IPS DF 6.9 (cell line): ENCODE measurements around the gene ARHGEF3.

Experiments used
- DNase-seq: peaks from one replicate; pipeline ENCODE4 v3.0.0-alpha.2; 2013; ENCODE audit warnings: low read depth, low spot score
- H3K27ac ChIP-seq: one replicate; pipeline ENCODE4 v1.5.1; 2013; ENCODE audit warnings: low read length, control low read depth
- H3K27me3 ChIP-seq: 2 replicates; pipeline ENCODE4 v1.6.1; 2013; ENCODE audit warnings: mild to moderate bottlenecking, low read length; ENCODE audit not compliant: control insufficient read depth, insufficient read depth
- H3K36me3 ChIP-seq: 2 replicates; pipeline ENCODE4 v1.6.1; 2013; ENCODE audit warnings: low read length; ENCODE audit not compliant: control insufficient read depth, insufficient read depth
- H3K4me1 ChIP-seq: 2 replicates; pipeline ENCODE4 v1.6.1; 2013; ENCODE audit warnings: low read length; ENCODE audit not compliant: control insufficient read depth, insufficient read depth
- H3K4me3 ChIP-seq: 2 replicates; pipeline ENCODE4 v1.5.1; 2013; ENCODE audit warnings: mild to moderate bottlenecking, low read length
- H3K9me3 ChIP-seq: 2 replicates; pipeline ENCODE4 v1.6.1; 2013; ENCODE audit warnings: low read length, inconsistent platforms; ENCODE audit not compliant: control insufficient read depth, insufficient read depth
- WGBS: extraction: QIAGEN DNeasy Blood & Tissue Kit; methylation state at CpG from one replicate; pipeline ENCODE4 v1.1.7; 2013; ENCODE audit warnings: mixed read lengths, missing lambda C conversion rate; ENCODE audit not compliant: insufficient read length, insufficient coverage; 5-methylcytosine and 5-hydroxymethylcytosine counted together

The ARHGEF3 gene

DNA sequence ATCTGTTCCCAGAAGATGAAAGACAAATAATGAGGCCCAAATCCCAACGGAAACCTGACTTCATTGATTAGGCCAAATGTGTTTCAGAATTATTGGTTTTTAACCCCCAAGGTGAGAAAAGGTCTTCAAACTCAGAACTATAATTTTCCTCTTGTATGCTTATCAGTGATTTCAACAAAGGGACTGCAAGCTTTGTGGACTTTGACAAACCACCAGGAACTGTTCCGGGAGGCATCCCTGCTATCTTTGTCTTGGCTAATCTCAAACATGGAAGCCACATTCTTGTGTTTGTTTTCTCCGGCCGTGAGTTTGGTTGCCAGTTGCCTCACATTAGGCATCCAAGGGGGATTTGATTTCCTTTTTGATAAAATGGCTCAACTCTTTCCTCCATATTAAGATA lies 19.5 kb downstream of the ARHGEF3 start:
- no peak overlapping the region for H3K27ac ChIP-seq
- H3K36me3 ChIP-seq, result no peaks in the 10 kb centered on the region
- H3K4me1 ChIP-seq, result no peaks in the 10 kb centered on the region
- H3K4me3 ChIP-seq, result no peak overlapping the region
- no peaks in the 10 kb centered on the region for H3K27me3 ChIP-seq
- no peak for DNase-seq
- H3K9me3 ChIP-seq, result no peaks in the 10 kb centered on the region
- no CpG with 5 or more reads among the region's 4 CpGs for WGBS

DNA sequence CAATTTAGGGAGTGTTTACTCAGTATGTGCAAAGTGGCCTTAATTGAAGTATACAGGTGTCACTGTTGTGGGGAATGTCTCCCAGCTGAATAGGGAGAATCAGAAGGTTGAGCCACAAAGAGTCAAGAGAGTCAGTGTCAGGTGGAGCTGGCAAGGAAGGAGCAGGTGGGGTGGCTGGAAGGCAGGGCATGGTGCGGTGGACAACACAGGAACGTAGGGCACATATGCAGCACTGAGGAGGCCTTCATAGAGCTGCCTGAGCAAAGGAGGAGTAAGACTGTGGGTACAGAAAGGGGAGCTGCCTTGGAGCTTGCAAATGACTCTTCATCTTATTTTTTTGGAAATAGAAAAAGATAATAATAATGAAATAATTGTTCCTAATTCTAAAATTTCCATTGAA lies 20.0 kb downstream of the ARHGEF3 start:
- Histone ChIP-seq H3K9me3 (no peaks in the 10 kb centered on the region), H3K4me3 (no peak overlapping the region), H3K27ac (no peak overlapping the region), H3K36me3 (no peaks in the 10 kb centered on the region), H3K27me3 (no peaks in the 10 kb centered on the region), H3K4me1 (no peaks in the 10 kb centered on the region)
- DNase-seq, result no peak
- no CpG with 5 or more reads among the region's 2 CpGs for WGBS

DNA sequence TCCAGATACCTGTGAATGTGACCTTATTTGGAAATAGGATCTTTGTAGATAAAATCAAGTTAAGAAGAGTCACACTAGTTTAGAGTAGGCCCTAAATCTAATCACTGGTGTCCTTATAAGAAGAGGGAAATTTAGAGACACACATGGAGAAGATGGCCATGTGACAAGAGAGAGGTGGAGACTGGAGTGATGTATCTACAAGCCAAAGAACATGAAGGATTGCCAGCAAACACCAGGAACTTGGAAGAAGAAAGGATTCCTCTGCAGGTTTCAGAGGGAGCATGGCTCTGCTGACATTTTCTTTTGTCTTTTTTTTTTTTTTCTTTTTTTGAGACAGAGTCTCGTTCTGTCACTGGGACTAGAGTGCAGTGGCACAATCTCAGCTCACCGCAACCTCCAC lies 20.8 kb downstream of the ARHGEF3 start:
- H3K27ac ChIP-seq, result no peak overlapping the region
- no peaks in the 10 kb centered on the region for H3K27me3 ChIP-seq
- H3K9me3 ChIP-seq, result no peaks in the 10 kb centered on the region
- no peaks in the 10 kb centered on the region for H3K36me3 ChIP-seq
- no peaks in the 10 kb centered on the region for H3K4me1 ChIP-seq
- no peak overlapping the region for H3K4me3 ChIP-seq
- no CpG with 5 or more reads among the region's 2 CpGs for WGBS
- no peak for DNase-seq

DNA sequence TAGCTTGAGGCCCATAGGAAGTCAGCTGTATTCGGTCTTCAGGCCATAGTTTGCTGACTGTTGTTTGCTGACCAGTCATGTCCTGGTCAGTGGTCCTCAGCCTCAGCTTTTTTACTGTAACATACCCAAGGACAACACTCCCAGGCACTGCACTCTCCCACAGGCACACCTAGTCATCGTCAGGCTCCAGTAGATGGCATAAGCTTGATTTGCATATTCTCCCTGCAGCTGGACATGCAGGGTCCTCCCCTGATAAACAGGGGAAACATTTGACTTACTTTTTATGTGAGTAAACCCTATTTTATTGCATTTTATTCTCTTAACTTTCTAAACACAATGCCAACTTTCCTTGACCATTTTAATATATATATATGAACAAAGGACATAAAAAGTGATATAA lies 22.9 kb downstream of the ARHGEF3 start:
- Histone ChIP-seq H3K4me3 (no peak overlapping the region), H3K27ac (no peak overlapping the region), H3K4me1 (no peaks in the 10 kb centered on the region), H3K9me3 (no peaks in the 10 kb centered on the region), H3K36me3 (no peaks in the 10 kb centered on the region), H3K27me3 (no peaks in the 10 kb centered on the region)
- no CpG with 5 or more reads among the region's 2 CpGs for WGBS
- no peak for DNase-seq

- Histone ChIP-seq H3K9me3 (no peaks in the 10 kb centered on the region), H3K36me3 (no peaks in the 10 kb centered on the region), H3K4me3 (no peak overlapping the region), H3K27me3 (no peaks in the 10 kb centered on the region), H3K4me1 (no peaks in the 10 kb centered on the region), H3K27ac (no peak overlapping the region)
- no peak for DNase-seq
- no CpG with 5 or more reads among the region's 3 CpGs for WGBS
Measured at GRCh38 chr3:56776556-56776950, 25.2 kb downstream of the ARHGEF3 start.

DNA sequence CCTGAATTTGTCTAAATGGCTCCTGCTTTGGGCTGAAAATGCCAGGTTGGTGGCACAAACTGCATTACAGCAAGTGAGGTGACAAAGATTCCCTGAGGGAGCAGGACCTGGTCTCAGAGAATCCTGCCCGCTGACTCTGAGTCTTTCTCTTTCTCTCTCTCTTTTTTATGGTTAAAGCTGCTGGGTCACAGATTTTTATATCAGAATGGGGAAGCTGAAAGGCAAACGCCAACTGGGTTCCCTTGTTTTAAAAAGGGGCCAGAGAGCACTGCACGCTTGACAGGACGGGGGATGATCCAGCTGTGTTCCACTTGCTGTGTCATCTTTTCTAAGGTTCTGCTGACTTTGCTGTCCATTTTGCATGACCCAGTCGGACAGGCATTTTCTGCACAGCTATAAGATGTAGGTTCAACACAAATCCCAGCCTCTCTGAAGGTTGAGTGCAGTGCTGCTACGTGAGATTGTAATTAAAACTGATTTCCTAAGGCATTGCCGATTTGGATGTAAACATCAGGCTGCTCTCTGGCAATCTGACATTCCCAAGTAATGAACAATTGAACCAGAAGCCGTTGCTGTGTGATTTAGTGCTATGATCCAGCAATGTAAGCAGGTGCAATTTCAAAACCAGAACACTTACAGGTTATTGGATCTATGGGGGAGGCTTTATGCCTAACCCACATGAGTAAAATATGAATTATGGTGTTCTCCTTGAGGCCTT lies 25.8 kb downstream of the ARHGEF3 start:
- no peaks in the 10 kb centered on the region for H3K36me3 ChIP-seq
- WGBS, result no CpG with 5 or more reads among the region's 8 CpGs
- H3K4me3 ChIP-seq, result no peak overlapping the region
- H3K27me3 ChIP-seq, result no peaks in the 10 kb centered on the region
- no peaks in the 10 kb centered on the region for H3K9me3 ChIP-seq
- DNase-seq, result no peak
- H3K4me1 ChIP-seq, result no peaks in the 10 kb centered on the region
- no peak overlapping the region for H3K27ac ChIP-seq

DNA sequence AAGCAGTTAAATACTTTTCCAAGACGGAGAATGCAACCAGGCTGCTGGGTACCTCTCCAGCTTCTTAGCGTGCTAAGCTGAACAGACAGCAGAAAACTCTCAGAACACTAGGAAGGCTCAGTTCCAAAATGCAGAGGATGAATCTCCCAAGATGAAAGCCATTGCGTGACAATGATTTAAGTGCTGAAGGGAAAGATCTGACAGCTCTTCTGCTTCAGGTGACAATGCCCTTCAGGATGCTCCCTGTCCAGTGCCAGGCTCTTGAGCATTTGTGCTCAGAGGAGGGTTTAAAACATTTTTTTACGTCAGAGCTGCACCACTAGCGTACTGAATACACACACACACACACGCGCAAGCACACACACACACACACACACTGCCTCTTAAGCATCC lies 26.3 kb downstream of the ARHGEF3 start:
- H3K27ac ChIP-seq, result no peak overlapping the region
- H3K4me3 ChIP-seq, result no peak overlapping the region
- H3K9me3 ChIP-seq, result no peaks in the 10 kb centered on the region
- WGBS, result no CpG with 5 or more reads among the region's 7 CpGs
- H3K4me1 ChIP-seq, result no peaks in the 10 kb centered on the region
- H3K27me3 ChIP-seq, result no peaks in the 10 kb centered on the region
- DNase-seq, result no peak
- no peaks in the 10 kb centered on the region for H3K36me3 ChIP-seq

DNA sequence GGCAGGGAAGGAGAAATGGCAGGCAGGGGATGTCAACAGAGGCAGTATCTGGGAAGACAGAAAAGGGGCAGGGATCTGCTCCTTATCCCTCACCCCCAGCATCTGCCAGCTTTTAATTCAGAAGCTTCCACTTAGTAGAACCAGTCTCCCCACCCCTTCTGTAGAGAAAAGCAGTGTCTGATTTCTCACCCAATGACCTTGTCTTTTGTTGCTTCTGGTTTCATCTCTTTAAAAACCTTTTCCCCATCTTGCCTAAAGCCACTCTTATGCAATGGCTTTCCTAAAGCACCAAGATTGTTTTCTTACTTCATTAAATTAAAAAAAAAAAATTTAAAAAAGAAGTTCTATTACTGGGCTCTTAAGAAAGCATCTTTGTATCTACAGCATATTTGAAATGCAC lies 27.8 kb downstream of the ARHGEF3 start:
- Histone ChIP-seq H3K27me3 (no peaks in the 10 kb centered on the region), H3K36me3 (no peaks in the 10 kb centered on the region), H3K4me1 (no peaks in the 10 kb centered on the region), H3K4me3 (no peak overlapping the region), H3K9me3 (no peaks in the 10 kb centered on the region), H3K27ac (no peak overlapping the region)
- no peak for DNase-seq

DNA sequence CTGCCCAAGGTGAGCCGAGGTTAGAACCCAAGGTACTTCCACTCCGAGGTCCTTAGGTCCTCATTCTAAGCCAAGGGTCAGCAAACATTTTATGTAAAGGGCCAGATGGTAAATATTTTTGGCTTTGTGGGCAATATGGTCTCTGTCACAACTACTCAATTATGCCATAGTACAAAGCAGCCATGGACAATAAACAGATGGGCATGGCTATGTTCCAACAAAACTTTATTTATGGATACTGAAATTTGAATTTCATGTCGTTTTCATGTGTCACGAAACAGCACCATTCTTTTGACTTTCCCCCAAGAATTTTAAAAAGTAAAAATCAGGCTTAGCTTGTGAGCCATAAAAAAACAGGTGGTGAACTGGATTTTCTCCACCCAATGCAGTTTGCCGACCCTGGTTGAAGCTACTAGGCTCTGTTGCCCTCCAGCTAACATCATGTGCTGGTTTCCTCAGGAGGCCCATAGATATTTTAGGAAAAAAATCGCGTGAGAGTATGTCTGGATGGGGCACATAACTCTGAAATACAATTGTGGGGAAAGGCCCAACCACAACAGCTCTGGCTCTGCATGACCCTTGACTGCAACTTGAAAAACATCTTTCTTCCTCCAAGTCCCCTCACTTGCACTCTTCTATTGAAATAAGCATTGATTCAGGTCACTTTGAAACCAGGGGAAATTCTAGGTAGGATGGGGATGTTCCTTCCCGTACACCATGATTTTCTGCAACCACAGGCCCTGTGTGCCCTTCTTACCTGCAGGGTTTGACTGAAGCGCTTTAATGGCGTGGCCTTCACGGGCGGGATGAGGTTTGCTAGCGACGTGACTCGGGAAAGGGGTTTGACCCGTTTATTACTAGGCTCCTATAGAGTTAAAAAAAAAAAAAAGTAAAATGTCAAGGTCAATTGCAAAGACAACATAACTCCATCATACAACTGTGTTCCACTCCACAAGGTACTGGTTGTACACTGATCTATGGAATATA lies 28.5 kb downstream of the ARHGEF3 start:
- Histone ChIP-seq H3K27ac (no peak overlapping the region), H3K9me3 (no peaks in the 10 kb centered on the region), H3K36me3 (no peaks in the 10 kb centered on the region), H3K27me3 (no peaks in the 10 kb centered on the region), H3K4me3 (no peak overlapping the region), H3K4me1 (no peaks in the 10 kb centered on the region)
- DNase-seq, result no peak
- WGBS, result no CpG with 5 or more reads among the region's 16 CpGs

GRCh38 chr3:56771376-56771775 lies 30.4 kb downstream of the ARHGEF3 start:
- H3K36me3 ChIP-seq, result no peaks in the 10 kb centered on the region
- H3K9me3 ChIP-seq, result no peaks in the 10 kb centered on the region
- no peaks in the 10 kb centered on the region for H3K4me1 ChIP-seq
- no peak overlapping the region for H3K4me3 ChIP-seq
- no peak overlapping the region for H3K27ac ChIP-seq
- DNase-seq, result no peak
- no peaks in the 10 kb centered on the region for H3K27me3 ChIP-seq
